Fibroblast of skin of scalp (primary cell): ENCODE results near the gene CACNA2D3.
A peak's percentile ranks its signal among the peaks of the same experiment; 100 is the strongest.

ENCODE experiments used
- DNase-seq: peaks from one replicate; pipeline ENCODE4 v3.0.0-alpha.2; 2013

The CACNA2D3 gene

GRCh38 chr3:54537506-54537905 is 415.2 kb downstream of the CACNA2D3 start:
- DNase-seq = no peak

- DNase-seq = no peak
Observed at GRCh38 chr3:54538346-54538745, 416.0 kb downstream of the CACNA2D3 start.

GRCh38 chr3:54541369-54541768 is 419.0 kb downstream of the CACNA2D3 start:
- no peak for DNase-seq

- no peak for DNase-seq
Observed at GRCh38 chr3:54543446-54543845, 421.1 kb downstream of the CACNA2D3 start.

- no peak for DNase-seq
Observed at GRCh38 chr3:54547051-54547450, 424.7 kb downstream of the CACNA2D3 start.

GRCh38 chr3:54547846-54548245 is 425.5 kb downstream of the CACNA2D3 start:
- no peak for DNase-seq

- DNase-seq = no peak
Observed at GRCh38 chr3:54549607-54550220, 427.4 kb downstream of the CACNA2D3 start.

GRCh38 chr3:54550221-54550977 is 428.0 kb downstream of the CACNA2D3 start:
- DNase-seq = no peak

- DNase-seq = no peak
Observed at GRCh38 chr3:54556630-54557029, 434.3 kb downstream of the CACNA2D3 start.

- DNase-seq = peak; percentile 22
Observed at GRCh38 chr3:54557538-54558428, 435.4 kb downstream of the CACNA2D3 start.

GRCh38 chr3:54563501-54564200 is 441.3 kb downstream of the CACNA2D3 start:
- DNase-seq = no peak

- DNase-seq = no peak
Observed at GRCh38 chr3:54564374-54564925, 442.1 kb downstream of the CACNA2D3 start.

GRCh38 chr3:54565956-54566355 is 443.6 kb downstream of the CACNA2D3 start:
- no peak for DNase-seq

- no peak for DNase-seq
Observed at GRCh38 chr3:54567949-54568348, 445.6 kb downstream of the CACNA2D3 start.

- no peak for DNase-seq
Observed at GRCh38 chr3:54570008-54570407, 447.7 kb downstream of the CACNA2D3 start.

- DNase-seq = peak; percentile 19
Observed at GRCh38 chr3:54572197-54572895, 450.0 kb downstream of the CACNA2D3 start.

- DNase-seq = no peak
Observed at GRCh38 chr3:54573858-54574257, 451.5 kb downstream of the CACNA2D3 start.

- DNase-seq = no peak
Observed at GRCh38 chr3:54574906-54575617, 452.7 kb downstream of the CACNA2D3 start.

- no peak for DNase-seq
Observed at GRCh38 chr3:54575618-54575960, 453.2 kb downstream of the CACNA2D3 start.

- no peak for DNase-seq
Observed at GRCh38 chr3:54577313-54577712, 455.0 kb downstream of the CACNA2D3 start.

GRCh38 chr3:54578417-54578816 is 456.1 kb downstream of the CACNA2D3 start:
- peak; percentile 31 for DNase-seq
